GM19240 (cell line): ENCODE results near the gene PDE4C.

ENCODE experiments used
- DNase-seq: peaks from one replicate; pipeline ENCODE4 v3.0.0; 2011; ENCODE audit warnings: low spot score; ENCODE audit not compliant: insufficient read length

Gene PDE4C

DNA sequence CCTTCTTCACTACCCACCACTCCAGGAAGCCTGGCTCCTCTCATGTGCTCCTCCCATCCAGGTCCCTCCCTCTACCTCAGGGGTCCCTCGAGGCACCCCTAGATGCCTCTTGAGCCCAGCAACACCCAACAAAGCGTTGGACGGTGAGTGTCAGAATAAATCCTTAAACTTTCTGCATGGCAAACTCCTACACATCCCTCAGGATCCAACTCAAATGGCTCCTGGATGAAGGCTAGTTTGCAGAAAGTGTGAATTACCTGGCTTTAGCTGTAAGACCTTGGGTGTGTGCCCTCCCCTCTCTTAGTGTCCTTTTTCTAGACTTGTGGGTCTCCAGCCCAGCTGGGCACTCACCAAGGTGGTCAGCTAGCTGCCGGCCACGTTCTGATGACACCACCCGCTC lies 27.9 kb downstream of the PDE4C start:
- no peak for DNase-seq

DNA sequence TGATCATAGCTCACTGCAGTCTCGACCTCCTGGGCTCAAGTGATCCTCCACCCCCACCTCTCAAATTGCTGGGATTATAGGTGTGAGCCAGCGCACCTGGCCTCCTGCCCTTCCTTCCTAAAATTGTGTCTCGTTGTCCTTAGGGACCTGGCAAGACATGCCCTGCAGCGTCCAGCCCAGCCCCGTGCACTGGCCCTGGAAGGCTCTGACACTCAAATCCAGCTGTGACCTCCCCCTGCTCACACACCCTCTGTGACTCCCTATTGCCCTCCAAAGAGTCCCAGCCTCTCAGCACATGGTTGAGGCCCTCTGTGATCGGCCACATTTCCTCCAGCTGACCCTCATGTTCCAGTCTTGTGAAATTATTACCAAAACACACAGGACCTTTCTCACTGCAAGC lies 28.3 kb downstream of the PDE4C start:
- no peak for DNase-seq

- no peak for DNase-seq
Observed at GRCh38 chr19:18197306-18197705, 28.9 kb downstream of the PDE4C start.

GRCh38 chr19:18196511-18196845 lies 29.8 kb downstream of the PDE4C start:
- DNase-seq: no peak

- no peak for DNase-seq
Observed at GRCh38 chr19:18194554-18195238, 31.5 kb downstream of the PDE4C start.

GRCh38 chr19:18194181-18194530 lies 32.1 kb downstream of the PDE4C start:
- no peak for DNase-seq

- DNase-seq: no peak
Observed at GRCh38 chr19:18193388-18194180, 32.7 kb downstream of the PDE4C start.

GRCh38 chr19:18192673-18193387 lies 33.4 kb downstream of the PDE4C start, which contains the start of gene MPV17L2:
Gene MPV17L2 (plus strand): TSS chr19:18193218. CDS start chr19:18193282, 64 bp downstream.
- no peak for DNase-seq

GRCh38 chr19:18191640-18192062 lies 34.6 kb downstream of the PDE4C start:
- DNase-seq: no peak

- no peak for DNase-seq
Observed at GRCh38 chr19:18190278-18190677, 36.0 kb downstream of the PDE4C start.

- DNase-seq: no peak
Observed at GRCh38 chr19:18185538-18185937, 40.7 kb downstream of the PDE4C start.

DNA sequence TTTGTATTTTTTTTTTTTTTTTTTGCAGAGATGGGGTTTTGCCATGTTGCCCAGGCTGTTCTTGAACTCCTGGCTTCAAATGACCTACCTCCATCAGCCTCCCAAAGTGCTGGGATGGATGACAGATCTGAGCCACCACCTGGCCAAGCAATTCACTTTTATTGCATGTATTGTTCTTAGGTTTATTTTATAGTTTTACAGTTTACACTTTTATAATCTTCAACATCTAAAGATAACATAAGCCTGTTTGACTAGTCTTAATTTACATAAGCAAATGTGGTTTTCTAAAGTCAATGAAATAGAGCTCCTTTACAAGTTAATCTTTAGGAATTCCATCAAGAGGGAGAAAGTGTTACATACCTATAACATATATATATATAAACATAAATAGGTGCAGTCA lies 42.7 kb downstream of the PDE4C start:
- no peak for DNase-seq

DNA sequence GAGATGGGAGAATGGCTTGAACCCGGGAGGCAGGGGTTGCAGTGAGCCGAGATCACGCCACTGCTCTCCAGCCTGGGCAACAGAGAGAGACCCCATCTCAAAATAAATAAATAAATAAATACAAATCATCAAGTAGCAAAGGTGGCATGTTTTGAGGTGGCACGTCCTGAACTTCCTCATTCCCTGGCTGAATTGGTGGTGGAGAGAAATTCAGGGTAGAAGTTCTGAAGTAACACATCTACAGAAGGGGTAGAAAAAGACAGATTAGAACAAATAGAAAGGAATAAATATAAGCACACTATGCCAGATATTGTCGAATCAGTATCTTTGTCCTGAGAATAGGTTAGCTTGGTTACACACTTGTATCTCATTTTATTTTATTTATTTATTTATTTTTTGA lies 46.3 kb downstream of the PDE4C start:
- DNase-seq: no peak

- no peak for DNase-seq
Observed at GRCh38 chr19:18176367-18177310, 49.6 kb downstream of the PDE4C start.

DNA sequence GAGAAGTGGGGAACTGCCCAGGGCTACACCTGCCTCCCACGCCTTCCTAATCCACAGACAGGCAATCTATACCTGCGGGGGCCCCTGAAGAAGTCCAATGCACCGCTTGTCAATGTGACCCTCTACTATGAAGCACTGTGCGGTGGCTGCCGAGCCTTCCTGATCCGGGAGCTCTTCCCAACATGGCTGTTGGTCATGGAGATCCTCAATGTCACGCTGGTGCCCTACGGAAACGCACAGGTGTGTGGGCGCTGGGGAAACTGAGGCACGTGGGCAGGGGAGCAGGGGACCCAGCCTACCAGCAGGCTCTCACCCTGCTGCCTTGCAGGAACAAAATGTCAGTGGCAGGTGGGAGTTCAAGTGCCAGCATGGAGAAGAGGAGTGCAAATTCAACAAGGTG lies 51.3 kb downstream of the PDE4C start:
- no peak for DNase-seq
